ENCODE results near the gene ASS1. TPM values are rescaled to one million over a fixed set of nuclear protein-coding genes. Genes with fewer than 3 reads are reported as not detected.

Gene ASS1
- polyA plus RNA-seq, 2 of the 4 experiments (the other 2 are of a cell fraction), result 11.3 to 32.5 TPM

GRCh38 chr9:130477564-130477963 lies 32.8 kb downstream of the ASS1 start:
- no peaks in the 10 kb centered on the region for H3K4me1 ChIP-seq
- no peak overlapping the region for H3K4me2 ChIP-seq
- CTCF ChIA-PET, result interaction anchor here (1.1 to 2.9 kb wide), 4 partner anchors 9 to 204 kb away, joined by 4 to 20 read pairs (median 5); no protein-coding TSS in a partner anchor
- no peak overlapping the region for H3K27ac ChIP-seq
- DNase-seq (ENCODE audit: low read depth in 1 of 2, low spot score in 1 of 2) (no peak), ATAC-seq (no peak), FAIRE-seq (no peak)
- TF ChIP-seq E2F6 (IDR thresholded peaks at IDR 0.05; ENCODE audit: borderline replicate concordance, low read depth) (no peak), SMC3 (IDR thresholded peaks at IDR 0.05) (no peak), CBX2 (IDR thresholded peaks at IDR 0.05; ENCODE audit: borderline replicate concordance, low read depth) (no peak), JUNB (IDR thresholded peaks at IDR 0.05) (no peak), KDM5A (IDR thresholded peaks at IDR 0.05) (no peak), JUN (IDR thresholded peaks at IDR 0.05) (no peak), USF2 (IDR thresholded peaks at IDR 0.05) (no peak), RCOR1 (IDR thresholded peaks at IDR 0.05; ENCODE audit: low read depth, low read length) (no peak), RFX5 (IDR thresholded peaks at IDR 0.05) (no peak), TP53 (CRISPR knock-in tag; IDR thresholded peaks at IDR 0.05) (no peak), CEBPB (IDR thresholded peaks at IDR 0.05) (no peak), CTCF (IDR thresholded peaks at IDR 0.05) (no peak), HOXB5 (CRISPR knock-in tag; IDR thresholded peaks at IDR 0.05) (no peak), FOXS1 (CRISPR knock-in tag; IDR thresholded peaks at IDR 0.05) (no peak)
- TF ChIP-seq, protein P1, sequence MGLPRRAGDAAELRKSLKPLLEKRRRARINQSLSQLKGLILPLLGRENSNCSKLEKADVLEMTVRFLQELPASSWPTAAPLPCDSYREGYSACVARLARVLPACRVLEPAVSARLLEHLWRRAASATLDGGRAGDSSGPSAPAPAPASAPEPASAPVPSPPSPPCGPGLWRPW (IDR thresholded peaks at IDR 0.05), result no peak
- WGBS (ENCODE audit: missing lambda C conversion rate), result 84% methylated on average over 8 of the region's 12 CpGs
- H3K4me3 ChIP-seq, result no peak overlapping the region
- POLR2A ChIA-PET, result no interaction called here
- H3K9me3 ChIP-seq, result no peaks in the 10 kb centered on the region

DNA sequence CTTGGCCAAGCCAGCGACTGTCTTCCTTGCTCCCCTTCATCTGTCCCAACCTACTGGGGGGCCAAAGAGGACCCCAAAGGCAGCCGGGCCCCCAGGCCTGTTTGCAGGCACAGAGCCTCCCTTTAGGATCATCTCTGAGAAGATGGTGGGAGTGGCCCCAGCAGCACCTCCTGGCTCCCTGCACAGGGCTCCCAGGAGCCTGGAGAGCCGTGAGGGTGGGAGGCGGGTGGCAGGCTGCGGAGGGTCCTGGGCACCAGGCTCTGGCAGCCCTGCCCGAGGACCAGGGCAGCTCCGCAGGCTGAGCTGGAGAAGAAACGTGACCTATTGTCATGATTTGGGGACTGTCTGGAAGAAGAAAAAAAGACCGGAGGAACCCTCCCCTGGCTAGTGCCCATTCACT lies 33.4 kb downstream of the ASS1 start:
- WGBS (ENCODE audit: missing lambda C conversion rate), result 83% methylated on average over 8 of the region's 9 CpGs
- Histone ChIP-seq H3K4me2 (no peak overlapping the region), H3K27ac (no peak overlapping the region), H3K4me1 (no peaks in the 10 kb centered on the region), H3K9me3 (no peaks in the 10 kb centered on the region), H3K4me3 (no peak overlapping the region)
- ChIA-PET POLR2A (no interaction called here), CTCF (interaction anchor here (1.1 to 2.9 kb wide), 4 partner anchors 8 to 204 kb away, joined by 4 to 20 read pairs (median 5); no protein-coding TSS in a partner anchor)
- ATAC-seq, result no peak
- DNase-seq (ENCODE audit: low read depth in 1 of 2, low spot score in 1 of 2), result no peak
- FAIRE-seq, result no peak
- TF ChIP-seq, protein P2, sequence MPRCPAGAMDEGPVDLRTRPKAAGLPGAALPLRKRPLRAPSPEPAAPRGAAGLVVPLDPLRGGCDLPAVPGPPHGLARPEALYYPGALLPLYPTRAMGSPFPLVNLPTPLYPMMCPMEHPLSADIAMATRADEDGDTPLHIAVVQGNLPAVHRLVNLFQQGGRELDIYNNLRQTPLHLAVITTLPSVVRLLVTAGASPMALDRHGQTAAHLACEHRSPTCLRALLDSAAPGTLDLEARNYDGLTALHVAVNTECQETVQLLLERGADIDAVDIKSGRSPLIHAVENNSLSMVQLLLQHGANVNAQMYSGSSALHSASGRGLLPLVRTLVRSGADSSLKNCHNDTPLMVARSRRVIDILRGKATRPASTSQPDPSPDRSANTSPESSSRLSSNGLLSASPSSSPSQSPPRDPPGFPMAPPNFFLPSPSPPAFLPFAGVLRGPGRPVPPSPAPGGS (IDR thresholded peaks at IDR 0.05), result no peak
- TF ChIP-seq CEBPB (IDR thresholded peaks at IDR 0.05) (no peak), USF2 (IDR thresholded peaks at IDR 0.05) (no peak), POLR2AphosphoS2 (conservative IDR thresholded peaks at IDR 0.05; ENCODE audit: low read length) (no peak), RNF2 (IDR thresholded peaks at IDR 0.05; ENCODE audit: borderline replicate concordance, low read depth) (no peak), GATA3 (IDR thresholded peaks at IDR 0.05; ENCODE audit: borderline replicate concordance) (no peak), FOSB (CRISPR knock-in tag; IDR thresholded peaks at IDR 0.05) (no peak), MAZ (IDR thresholded peaks at IDR 0.05; ENCODE audit: borderline replicate concordance, low read depth, low read length) (no peak), PHF8 (IDR thresholded peaks at IDR 0.05; ENCODE audit: borderline replicate concordance, low read depth) (no peak)
- TF ChIP-seq, protein P3, sequence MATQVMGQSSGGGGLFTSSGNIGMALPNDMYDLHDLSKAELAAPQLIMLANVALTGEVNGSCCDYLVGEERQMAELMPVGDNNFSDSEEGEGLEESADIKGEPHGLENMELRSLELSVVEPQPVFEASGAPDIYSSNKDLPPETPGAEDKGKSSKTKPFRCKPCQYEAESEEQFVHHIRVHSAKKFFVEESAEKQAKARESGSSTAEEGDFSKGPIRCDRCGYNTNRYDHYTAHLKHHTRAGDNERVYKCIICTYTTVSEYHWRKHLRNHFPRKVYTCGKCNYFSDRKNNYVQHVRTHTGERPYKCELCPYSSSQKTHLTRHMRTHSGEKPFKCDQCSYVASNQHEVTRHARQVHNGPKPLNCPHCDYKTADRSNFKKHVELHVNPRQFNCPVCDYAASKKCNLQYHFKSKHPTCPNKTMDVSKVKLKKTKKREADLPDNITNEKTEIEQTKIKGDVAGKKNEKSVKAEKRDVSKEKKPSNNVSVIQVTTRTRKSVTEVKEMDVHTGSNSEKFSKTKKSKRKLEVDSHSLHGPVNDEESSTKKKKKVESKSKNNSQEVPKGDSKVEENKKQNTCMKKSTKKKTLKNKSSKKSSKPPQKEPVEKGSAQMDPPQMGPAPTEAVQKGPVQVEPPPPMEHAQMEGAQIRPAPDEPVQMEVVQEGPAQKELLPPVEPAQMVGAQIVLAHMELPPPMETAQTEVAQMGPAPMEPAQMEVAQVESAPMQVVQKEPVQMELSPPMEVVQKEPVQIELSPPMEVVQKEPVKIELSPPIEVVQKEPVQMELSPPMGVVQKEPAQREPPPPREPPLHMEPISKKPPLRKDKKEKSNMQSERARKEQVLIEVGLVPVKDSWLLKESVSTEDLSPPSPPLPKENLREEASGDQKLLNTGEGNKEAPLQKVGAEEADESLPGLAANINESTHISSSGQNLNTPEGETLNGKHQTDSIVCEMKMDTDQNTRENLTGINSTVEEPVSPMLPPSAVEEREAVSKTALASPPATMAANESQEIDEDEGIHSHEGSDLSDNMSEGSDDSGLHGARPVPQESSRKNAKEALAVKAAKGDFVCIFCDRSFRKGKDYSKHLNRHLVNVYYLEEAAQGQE (IDR thresholded peaks at IDR 0.05), result no peak
- TF ChIP-seq, protein P4, sequence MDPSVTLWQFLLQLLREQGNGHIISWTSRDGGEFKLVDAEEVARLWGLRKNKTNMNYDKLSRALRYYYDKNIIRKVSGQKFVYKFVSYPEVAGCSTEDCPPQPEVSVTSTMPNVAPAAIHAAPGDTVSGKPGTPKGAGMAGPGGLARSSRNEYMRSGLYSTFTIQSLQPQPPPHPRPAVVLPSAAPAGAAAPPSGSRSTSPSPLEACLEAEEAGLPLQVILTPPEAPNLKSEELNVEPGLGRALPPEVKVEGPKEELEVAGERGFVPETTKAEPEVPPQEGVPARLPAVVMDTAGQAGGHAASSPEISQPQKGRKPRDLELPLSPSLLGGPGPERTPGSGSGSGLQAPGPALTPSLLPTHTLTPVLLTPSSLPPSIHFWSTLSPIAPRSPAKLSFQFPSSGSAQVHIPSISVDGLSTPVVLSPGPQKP (IDR thresholded peaks at IDR 0.05; ENCODE audit: low read depth, low read length), result no peak
- TF ChIP-seq, protein P1 (IDR thresholded peaks at IDR 0.05), result no peak

Measured in A549 (cell line).